Esophagus muscularis mucosa (tissue), 3 donors: ENCODE results near the gene NSD1.

ENCODE experiments used
- CTCF ChIP-seq, 3 experiments: fragments of 200-600 bp in 2 of 3; fragments of 450-650 bp in 1 of 3; sonication (generic) in 2 of 3; IDR thresholded peaks; one replicate each; pipeline ENCODE4 v1.5.1; 2017 to 2019; ENCODE audit warnings: antibody characterized with exemption in 3 of 3, mild to moderate bottlenecking in 2 of 3, moderate library complexity in 1 of 3
- POLR2A ChIP-seq: fragments of 450-650 bp; IDR thresholded peaks from one replicate; pipeline ENCODE4 v1.6.1; 2017; ENCODE audit warnings: antibody characterized with exemption, moderate library complexity, mild to moderate bottlenecking, low read depth

- no peak for TF ChIP-seq CTCF (IDR thresholded peaks at IDR 0.05)
- no peak for TF ChIP-seq POLR2A
Observed at GRCh38 chr5:177189965-177190364, 56.4 kb downstream of the NSD1 start.
